HG02885 (cell line): ENCODE measurements around the gene URB1.

Experiments used
- ATAC-seq: cut with Tn5 transposase; IDR thresholded peaks from one replicate; pipeline ENCODE4 v1.9.1; 2021; ENCODE audit warnings: mild to moderate bottlenecking; ENCODE audit not compliant: unreplicated experiment, poor library complexity

URB1 gene

DNA sequence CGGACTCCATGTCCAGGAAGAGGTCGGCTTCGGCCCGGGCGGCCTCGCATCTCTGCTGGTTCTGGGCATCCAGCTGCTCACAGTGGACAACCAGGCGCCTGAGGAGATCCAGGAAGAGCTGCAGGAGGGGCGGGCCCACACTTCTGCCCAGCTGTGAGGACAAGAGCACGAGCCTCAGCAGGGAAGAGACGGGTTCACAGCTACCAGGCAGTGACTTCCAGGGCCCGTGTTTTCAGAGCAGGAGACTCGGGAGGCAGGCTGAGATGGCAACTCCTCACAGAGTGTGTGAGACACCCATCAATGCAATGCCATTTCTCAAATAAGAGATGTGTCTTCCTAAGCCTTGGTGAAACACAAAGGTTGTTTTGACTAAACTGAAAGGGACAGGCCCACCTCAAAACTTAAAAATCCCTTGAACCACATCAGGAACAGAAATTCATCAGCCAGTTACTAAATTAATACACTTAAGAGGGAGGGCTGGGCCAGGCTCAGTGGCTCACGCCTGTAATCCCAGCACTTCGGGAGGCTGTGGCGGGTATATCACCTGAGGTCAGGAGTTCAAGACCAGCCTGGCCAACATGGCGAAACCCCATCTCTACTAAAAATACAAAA lies 43.4 kb downstream of the URB1 start:
- ATAC-seq: no peak

DNA sequence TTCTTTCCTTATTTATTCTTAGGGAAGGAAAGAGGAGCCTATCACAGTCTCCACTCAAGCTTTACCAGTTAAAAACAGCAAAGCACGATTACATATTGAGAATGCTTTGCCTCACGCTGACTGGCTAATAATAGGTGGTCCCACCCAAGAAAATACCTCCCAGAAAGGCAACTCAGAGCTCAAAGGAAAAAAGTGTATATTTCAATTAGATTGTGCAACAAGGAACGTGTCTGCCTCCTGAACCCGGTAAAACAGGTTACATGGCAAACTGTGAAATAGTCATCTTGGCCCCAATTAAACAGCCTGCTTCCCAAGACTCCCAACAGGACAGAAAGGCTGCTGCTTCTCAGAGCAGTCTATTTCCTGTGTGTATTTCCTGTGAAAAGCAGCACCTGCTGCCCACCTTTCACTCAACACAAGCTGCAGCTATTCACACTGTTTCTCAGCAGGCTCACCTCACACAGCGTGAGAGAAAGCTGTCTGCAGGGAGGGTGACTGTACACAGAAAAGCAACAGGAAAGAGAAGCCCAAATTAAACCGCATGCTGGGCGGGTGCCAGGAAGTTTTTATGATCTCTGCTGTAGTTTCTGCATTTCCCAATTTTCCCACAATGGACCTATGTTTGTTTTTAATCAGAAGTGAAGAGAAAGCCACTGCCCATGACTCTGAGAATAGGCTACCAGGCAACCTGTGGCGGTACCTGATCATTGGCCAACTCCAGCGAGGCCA lies 44.0 kb downstream of the URB1 start:
- ATAC-seq: no peak

DNA sequence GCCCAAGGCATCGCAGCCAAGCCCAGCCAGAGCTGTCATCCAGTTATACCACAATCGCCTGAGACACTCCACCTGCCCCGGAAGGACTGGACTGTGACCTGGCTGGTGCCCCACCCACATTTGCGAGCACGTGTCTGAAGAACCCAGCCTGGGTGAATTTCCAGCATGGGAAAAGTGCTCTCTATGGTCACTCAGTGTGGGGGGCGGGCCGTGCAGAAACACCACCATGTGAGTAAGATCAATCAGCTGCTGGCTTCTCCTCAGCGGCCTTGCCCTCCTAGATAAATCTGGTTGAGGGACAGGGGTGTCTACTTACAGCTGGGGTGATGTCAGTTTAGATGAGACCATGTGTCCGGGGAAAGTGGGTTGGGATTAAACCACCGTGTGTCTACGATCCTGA lies 44.8 kb downstream of the URB1 start:
- no peak for ATAC-seq

DNA sequence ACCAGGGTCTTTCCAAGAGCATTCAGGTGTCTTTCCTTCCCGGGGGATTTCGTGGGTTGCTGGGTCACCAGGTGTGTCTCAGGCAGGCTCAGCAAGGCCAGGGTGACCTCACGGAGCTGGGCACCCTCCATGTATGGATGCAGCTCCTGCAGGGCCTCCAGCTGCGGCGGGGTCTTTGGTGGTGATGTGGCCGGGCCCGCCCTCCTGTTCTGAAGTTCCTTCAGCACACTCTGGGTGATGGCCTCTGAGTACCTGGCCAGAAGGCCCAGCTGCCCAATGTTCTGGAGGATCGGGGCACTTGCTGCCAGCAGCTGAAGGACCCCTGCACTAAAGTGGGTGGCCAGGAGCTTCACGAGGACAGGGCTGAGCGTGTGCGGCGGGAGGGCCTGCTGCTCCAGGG lies 45.5 kb downstream of the URB1 start:
- no peak for ATAC-seq

DNA sequence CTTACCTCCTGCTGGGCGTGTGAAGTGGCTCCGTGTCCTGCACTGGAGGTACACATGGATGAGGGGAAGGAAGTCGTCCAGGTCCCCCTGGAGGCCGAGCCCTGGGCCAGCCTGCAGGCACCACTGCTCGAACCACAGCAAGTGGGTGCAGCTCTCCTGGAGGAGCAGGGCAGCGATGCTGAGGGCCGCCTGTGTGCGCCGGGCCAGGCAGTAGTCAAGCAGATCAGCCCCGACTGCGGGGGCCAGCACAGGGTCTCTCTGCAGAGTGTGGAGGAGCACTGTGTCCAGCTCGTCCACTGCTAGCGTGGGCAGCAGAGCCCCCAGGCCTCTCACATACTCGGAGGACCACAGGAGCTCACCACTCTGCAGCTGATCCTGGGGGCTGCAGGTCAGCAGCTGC lies 45.9 kb downstream of the URB1 start:
- ATAC-seq: no peak

DNA sequence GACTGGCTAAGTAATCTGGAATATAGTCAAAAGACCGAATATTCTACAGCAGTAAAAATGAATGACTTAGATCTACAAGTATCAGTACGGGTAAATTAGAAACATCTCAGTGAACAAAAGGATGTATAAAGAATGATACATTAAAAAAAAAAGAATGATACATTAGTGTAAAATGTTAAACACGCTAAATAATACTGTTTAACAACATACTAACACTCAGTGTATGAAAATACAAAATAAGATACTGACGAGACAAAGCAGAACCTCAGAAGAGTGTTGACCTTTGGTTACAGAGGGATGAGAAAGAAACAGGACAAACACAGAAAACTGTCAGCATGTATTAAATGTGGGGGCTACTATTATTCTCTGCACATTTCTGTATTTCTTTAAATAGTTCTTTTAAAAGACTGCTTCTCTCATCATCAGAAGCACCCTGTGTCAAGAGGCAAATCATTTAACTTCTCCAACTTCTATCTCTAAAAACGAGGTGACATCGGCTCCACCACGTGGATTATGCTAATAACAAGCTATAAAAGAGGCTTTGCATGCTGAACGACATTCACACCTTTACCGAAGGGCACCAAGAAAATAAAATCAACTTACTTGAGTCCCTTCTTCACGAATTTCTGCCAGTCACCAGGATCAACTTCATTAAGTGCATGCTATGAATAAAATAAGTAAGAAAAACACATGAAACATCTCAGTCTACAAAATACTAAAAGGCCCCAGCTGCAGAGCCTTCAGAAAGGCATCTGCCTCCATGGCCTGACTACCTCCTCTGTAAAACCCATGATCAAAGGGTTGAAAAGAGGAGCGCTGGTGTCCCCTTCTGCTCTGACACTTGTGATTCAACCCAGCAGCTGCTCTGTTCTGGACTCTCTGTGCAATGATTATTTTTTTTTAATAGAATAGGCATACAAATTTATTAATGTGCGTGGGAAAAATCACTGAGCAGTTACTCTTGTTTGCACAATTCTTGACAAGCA lies 51.7 kb downstream of the URB1 start:
- no peak for ATAC-seq

DNA sequence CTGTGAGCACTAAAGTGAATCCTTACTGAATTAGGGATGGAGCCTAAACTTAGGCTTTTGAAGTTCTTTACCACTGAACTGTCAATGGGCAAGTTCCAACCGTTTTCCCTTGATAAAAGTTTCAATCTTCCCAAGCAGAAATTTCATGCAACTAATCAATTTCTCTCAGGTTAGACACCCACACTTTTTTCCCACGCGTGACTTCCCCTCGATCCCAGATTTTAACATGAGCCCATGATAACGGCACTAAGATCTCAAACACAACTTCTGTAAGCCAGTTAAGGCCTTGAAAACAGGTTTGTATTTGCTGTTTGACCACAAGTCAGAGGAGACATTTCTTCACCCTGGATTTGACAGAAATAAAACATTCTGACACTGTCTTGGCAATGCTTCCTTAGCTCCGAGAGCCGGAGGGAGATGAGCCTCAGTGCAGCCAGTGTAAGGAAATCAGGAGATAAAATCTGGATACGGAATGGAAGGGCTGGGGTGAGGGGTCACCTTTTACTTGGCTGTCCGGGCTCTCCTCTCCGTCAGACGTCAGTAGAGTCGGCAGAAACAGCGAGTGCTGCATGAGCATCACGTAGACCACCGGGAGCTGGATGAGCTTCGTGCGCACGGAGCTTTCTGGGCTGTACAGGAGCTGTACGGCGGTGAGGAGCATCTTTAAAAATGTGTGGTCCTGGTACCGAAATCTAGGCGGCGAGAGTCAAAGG lies 54.4 kb downstream of the URB1 start:
- no peak for ATAC-seq

DNA sequence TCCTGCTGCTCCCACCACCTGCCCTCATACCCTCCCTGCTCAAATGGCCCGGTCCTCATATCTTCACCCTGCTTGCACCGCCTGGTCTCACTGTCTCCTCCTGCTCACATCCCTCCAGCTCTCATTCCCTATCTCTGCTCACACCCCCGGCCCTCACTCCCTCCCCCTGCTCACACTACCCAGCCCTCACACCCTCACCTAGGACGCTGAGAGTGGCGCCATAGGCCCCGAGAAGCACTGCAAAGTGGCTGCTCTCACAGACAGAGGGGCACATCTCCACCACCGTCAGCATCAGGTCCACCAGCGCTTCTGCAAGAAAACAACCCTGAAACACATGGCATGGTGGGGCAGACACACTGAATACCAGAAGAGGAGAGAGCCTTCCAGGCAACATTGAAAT lies 55.6 kb downstream of the URB1 start:
- ATAC-seq: no peak

DNA sequence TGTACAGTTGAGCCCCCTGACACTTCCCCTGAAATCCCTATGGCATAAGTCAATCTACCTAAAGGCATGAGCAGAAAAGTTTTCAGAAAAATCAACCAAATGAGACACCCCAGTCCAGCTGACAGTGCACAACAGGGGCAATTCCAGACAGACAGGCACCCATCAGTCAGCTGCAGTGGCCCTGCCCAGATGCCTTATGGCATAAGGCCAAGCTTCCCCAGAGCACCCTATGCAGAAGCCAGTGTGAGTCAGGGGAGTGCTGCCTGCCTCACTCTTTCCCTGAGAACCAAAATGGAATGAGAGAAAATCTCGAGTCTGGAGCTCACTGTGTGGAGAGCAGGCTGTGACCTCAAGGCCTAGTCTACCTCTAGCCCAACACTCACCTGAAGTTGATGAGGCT lies 56.1 kb downstream of the URB1 start:
- ATAC-seq: no peak

DNA sequence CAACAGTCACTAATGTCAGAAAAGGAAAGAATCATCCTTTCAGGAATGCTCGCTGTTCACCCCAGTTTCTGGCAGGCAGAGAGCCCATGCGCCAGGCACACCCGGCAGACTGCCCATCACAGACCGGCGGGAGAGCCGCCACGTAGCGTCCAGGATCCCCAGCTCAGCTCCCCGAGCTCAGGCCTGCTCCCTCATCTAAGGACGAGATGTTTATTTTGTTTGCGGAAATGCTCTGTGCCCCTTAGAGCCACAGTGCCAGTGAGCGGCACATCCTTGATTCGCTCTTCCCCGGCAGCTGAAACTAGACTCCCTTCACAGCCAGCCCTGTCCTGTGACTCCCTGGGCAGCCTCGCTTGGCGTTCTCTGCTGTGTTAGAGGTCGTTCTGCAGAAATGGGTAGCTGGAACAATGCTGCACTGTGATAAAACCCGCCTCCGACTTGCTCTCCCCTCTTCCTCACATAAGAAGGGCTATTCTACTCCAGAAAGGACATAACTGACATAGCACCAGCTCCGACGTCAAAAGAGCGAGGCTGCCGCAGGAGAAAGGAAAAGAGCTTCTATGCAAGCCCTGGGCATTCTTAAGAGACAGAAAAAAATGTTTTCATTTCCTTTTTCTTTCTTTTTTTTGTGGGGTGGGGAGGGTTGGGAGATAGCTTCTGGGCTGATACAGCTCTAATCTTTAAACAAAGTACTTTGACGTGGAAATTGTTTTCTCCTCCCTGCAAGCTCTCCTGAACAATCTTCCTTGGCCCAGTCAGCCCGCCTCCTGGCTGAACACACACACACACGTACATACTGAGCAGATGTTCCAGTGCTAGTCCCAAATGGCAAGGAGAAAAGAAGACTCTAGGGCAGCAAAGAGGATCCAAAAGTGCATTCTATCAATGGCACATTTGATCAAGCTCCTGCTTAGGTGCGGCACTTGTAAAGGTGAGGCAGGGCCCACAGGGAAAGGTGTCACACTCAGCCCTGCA lies 56.9 kb downstream of the URB1 start:
- no peak for ATAC-seq

DNA sequence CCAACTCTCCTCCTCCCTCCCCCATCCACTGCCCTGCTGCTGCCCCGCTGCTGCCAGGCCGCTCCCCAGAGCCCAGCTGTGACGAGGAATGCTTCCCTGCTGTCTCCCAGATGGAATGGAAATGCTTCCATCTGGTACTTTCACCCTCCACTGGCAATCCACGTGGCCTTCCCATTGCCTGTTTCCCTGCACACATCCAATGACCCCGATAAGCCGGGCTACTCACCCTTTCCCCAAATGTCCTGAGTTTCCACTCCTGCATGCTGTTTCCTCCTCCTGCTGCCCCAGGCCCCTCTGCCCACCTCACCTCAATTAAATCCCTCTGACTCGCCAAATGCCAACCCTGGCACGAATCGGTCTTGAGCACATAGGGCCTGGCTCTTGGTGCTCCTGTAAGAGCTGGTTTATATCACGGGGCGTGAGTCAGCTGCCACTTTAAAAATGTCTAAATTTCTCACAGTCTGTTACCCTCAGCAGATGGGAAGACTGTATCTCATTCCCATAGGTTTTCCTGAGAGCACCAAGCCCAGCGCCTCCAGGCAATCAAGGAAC lies 57.8 kb downstream of the URB1 start:
- no peak for ATAC-seq

DNA sequence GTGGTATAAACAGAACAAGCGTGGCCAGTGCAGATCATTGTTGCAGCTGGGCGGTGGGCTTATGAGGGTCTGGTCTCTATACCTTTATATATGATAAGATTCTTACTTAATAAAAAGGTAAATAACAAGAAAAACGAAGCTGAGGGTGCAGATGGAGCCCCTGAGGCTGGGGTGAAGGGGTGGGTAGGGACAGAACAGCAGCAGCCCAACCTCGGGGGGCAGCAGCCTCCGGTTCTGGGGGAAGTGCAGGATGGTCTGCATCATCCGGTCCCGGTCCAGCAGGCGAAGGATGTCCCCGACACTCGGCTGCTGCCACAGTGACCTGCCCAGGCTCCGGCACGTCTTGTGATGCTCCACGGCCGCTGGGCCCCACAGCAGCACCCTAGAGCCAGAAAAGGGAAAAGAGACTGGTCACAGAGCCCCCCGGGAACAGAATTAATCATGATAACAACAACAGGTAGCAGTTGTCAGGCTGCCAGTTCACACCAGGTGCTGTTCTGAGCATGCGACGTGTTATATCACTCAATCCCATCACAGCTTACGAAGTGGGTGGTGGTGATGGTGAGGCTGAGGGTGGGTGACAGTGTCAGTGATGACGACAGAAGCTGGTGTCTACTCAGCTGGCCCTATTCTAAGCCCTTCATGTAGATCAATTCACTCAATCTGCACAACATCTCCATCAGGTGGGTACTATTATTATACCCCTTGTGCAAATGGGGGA lies 58.7 kb downstream of the URB1 start:
- ATAC-seq: no peak

DNA sequence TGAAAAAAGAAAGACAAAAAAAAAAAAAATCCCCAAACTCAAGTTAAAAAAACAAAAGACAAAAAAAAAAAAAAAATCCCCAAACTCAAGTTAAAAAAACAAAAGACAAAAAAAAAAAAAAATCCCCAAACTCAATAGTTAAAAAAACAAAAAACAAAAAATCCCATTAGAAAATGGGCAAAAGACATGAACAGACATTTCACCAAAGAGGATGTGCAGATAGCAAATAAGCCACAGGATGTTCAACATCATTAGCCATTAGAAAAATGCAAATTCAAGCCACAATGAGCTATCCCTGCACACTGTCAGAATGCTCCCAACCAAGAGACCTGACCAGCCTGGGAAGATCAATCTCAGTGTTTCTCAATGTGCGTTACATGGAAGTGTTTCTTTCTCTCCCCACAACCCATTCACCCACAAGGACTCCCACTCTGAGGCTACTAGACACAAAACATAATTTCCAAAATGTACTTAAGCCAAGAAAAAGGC lies 60.3 kb downstream of the URB1 start:
- no peak for ATAC-seq

DNA sequence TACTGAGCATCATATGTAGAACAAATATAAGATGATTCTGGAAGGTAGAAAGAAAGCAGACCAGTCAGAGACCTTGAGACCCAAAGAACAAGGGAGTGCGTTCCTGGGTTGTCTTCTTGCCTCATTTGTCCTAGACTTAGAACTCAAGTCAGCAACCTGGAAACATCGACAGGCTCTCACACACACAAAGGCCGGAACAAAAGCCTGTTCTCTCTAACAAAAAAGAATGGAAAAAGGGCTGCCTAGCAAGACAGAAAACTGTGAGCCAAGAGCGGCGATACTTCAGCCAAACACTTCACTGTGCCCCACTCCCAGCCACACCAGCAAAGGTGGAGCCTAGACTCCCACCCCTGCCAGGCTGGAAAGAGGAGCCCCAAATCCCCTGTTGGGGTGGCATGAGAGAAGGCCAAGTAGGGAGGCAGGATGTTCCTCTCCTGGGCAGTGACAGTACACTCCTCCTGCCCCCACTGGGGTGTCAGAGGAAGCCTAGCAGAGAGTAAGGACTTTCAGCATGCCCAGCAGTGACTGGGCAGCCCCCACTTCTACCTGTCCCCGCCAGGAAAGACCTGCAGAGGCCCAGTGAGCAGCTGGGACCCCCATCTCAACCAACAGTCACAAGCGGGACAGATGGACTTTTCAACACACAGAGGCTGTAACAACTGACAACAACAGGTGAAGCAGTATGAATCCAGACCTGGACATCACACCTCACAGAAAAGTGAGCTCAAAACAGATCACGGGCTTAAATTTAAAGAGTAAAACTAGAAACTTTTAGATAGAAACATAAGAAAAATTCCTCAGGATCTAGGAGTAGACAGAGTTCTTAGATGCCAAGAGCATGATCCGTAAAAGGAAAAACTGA lies 61.1 kb downstream of the URB1 start:
- no peak for ATAC-seq

DNA sequence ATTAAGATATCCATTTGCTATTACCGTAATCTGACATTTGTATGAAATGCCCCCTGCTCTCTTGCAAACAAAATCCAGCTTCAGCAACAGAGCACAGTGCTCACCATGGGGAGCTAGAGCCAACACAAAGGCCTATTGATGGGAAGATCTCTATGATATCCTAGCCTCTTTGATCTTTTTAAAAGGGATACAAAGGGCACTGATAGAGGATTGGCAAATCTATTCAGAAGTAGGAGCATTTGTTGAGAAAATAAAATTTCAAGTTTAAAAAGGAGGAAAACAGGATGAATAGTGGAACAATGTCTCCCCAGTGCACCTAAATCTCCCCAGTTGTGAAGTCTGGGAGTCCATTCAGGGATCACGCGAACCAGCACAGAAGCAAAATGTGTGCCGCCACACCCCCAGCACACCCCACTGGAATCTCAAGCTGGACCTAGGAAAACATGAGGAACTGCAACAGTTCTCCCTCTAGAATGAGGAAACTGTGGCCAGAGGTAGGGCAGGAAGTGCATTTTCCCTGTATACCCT lies 62.0 kb downstream of the URB1 start:
- ATAC-seq: no peak

DNA sequence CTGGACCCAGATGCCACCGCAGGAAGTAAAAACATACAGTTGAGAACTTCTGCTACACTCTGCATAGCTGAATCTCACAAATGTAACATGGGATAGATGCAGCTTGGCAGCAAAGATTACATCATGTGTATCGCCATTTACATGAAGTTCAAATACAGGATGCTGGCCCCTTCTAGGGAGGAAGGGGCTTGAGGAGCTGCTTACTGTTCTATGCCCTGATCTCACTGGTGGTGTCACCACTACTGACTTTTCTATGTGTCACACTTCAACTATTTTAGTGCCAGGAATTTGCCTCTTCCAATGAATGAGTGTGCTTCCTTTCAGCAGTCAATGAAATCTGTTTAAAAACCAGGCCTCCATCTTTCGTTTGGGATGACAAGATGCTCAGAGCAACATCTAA lies 63.0 kb downstream of the URB1 start:
- ATAC-seq: no peak

DNA sequence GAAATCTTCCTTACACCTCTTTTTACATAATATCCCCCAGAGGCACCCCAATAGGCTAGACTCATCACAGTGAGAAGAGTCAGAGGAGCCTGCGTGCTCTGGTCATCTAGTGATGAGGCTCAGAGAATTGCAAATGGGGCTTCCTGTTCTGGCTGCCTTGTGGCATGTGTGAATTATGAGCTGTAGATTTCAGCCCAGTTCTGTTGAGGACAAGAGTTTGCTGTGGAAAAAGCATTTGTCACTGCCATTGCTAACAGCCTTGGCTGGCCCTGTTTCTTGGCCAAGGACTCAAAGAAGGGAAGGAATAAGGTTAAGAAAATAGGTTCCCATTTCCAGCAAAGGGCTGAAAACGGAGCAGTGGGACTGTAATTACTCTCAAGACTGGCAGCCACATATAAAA lies 63.5 kb downstream of the URB1 start:
- ATAC-seq: no peak
